ENCODE data around the gene ADAMTS3. TPM values are rescaled to one million over a fixed set of nuclear protein-coding genes. Genes with fewer than 3 reads are reported as not detected.

The ADAMTS3 gene
- total RNA-seq, 1 donor from 2014 or later, result 2.7 TPM

GRCh38 chr4:72566464-72566972 lies 2.5 kb downstream of the ADAMTS3 start:
- H3K36me3 ChIP-seq, result no peaks in the 10 kb centered on the region
- no peak for TF ChIP-seq POLR2A (IDR thresholded peaks at IDR 0.05)
- no peak for TF ChIP-seq CTCF (IDR thresholded peaks at IDR 0.05)
- TF ChIP-seq POLR2AphosphoS5 (IDR thresholded peaks at IDR 0.05; ENCODE audit: insufficient read depth in 1 of 2, low read depth in 1 of 2), result no peak
- no peak overlapping the region for H3K27ac ChIP-seq
- H3K4me3 ChIP-seq, result no peak overlapping the region
- no peak for DNase-seq (ENCODE audit: extremely low spot score in 2 of 2)
- no peaks in the 10 kb centered on the region for H3K27me3 ChIP-seq
- intact Hi-C loops (cut with DNase I), result no loop called here
- no peaks in the 10 kb centered on the region for H3K9me3 ChIP-seq
- peaks cover 19% of the 10 kb centered on the region for H3K4me1 ChIP-seq

GRCh38 chr4:72564789-72565188 lies 4.2 kb downstream of the ADAMTS3 start:
- intact Hi-C loops (cut with DNase I), result no loop called here
- H3K4me1 ChIP-seq, result peaks cover 17% of the 10 kb centered on the region
- no peak for DNase-seq (ENCODE audit: extremely low spot score in 2 of 2)
- no peak overlapping the region for H3K27ac ChIP-seq
- H3K36me3 ChIP-seq, result no peaks in the 10 kb centered on the region
- no peaks in the 10 kb centered on the region for H3K9me3 ChIP-seq
- H3K4me3 ChIP-seq, result no peak overlapping the region
- TF ChIP-seq POLR2AphosphoS5 (IDR thresholded peaks at IDR 0.05; ENCODE audit: insufficient read depth in 1 of 2, low read depth in 1 of 2), result no peak
- H3K27me3 ChIP-seq, result no peaks in the 10 kb centered on the region

GRCh38 chr4:72564184-72564583 lies 4.8 kb downstream of the ADAMTS3 start:
- Histone ChIP-seq H3K4me3 (no peak overlapping the region), H3K27me3 (no peaks in the 10 kb centered on the region), H3K9me3 (no peaks in the 10 kb centered on the region), H3K36me3 (no peaks in the 10 kb centered on the region), H3K27ac (no peak overlapping the region), H3K4me1 (peaks cover 11% of the 10 kb centered on the region)
- intact Hi-C loops (cut with DNase I), result no loop called here
- TF ChIP-seq POLR2A (IDR thresholded peaks at IDR 0.05) (no peak), POLR2AphosphoS5 (IDR thresholded peaks at IDR 0.05; ENCODE audit: insufficient read depth in 1 of 2, low read depth in 1 of 2) (no peak), CTCF (IDR thresholded peaks at IDR 0.05) (no peak)
- no peak for DNase-seq (ENCODE audit: extremely low spot score in 2 of 2)

- H3K4me1 ChIP-seq, result no peaks in the 10 kb centered on the region
- H3K4me3 ChIP-seq, result no peak overlapping the region
- TF ChIP-seq POLR2AphosphoS5 (IDR thresholded peaks at IDR 0.05; ENCODE audit: insufficient read depth in 1 of 2, low read depth in 1 of 2) (no peak), POLR2A (IDR thresholded peaks at IDR 0.05) (no peak), CTCF (IDR thresholded peaks at IDR 0.05) (no peak)
- no peaks in the 10 kb centered on the region for H3K36me3 ChIP-seq
- H3K27me3 ChIP-seq, result no peaks in the 10 kb centered on the region
- intact Hi-C loops (cut with DNase I), result no loop called here
- no peak for DNase-seq (ENCODE audit: extremely low spot score in 2 of 2)
- H3K27ac ChIP-seq, result no peak overlapping the region
- no peaks in the 10 kb centered on the region for H3K9me3 ChIP-seq
Observed at GRCh38 chr4:72558655-72559054, 10.4 kb downstream of the ADAMTS3 start.

GRCh38 chr4:72557021-72557420 lies 12.0 kb downstream of the ADAMTS3 start:
- Histone ChIP-seq H3K4me1 (no peaks in the 10 kb centered on the region), H3K9me3 (no peaks in the 10 kb centered on the region), H3K36me3 (no peaks in the 10 kb centered on the region), H3K4me3 (no peak overlapping the region), H3K27me3 (no peaks in the 10 kb centered on the region), H3K27ac (no peak overlapping the region)
- DNase-seq (ENCODE audit: extremely low spot score in 2 of 2), result no peak
- intact Hi-C loops (cut with DNase I), result no loop called here
- TF ChIP-seq POLR2AphosphoS5 (IDR thresholded peaks at IDR 0.05; ENCODE audit: insufficient read depth in 1 of 2, low read depth in 1 of 2), result no peak
- TF ChIP-seq POLR2A (IDR thresholded peaks at IDR 0.05), result no peak
- no peak for TF ChIP-seq CTCF (IDR thresholded peaks at IDR 0.05)
